GM19397 (cell line): ENCODE data around the gene CDV3.

Source experiments
- ATAC-seq: cut with Tn5 transposase; IDR thresholded peaks from one replicate; pipeline ENCODE4 v1.9.1; 2021; ENCODE audit warnings: mild to moderate bottlenecking, moderate library complexity; ENCODE audit not compliant: unreplicated experiment

CDV3 gene

DNA sequence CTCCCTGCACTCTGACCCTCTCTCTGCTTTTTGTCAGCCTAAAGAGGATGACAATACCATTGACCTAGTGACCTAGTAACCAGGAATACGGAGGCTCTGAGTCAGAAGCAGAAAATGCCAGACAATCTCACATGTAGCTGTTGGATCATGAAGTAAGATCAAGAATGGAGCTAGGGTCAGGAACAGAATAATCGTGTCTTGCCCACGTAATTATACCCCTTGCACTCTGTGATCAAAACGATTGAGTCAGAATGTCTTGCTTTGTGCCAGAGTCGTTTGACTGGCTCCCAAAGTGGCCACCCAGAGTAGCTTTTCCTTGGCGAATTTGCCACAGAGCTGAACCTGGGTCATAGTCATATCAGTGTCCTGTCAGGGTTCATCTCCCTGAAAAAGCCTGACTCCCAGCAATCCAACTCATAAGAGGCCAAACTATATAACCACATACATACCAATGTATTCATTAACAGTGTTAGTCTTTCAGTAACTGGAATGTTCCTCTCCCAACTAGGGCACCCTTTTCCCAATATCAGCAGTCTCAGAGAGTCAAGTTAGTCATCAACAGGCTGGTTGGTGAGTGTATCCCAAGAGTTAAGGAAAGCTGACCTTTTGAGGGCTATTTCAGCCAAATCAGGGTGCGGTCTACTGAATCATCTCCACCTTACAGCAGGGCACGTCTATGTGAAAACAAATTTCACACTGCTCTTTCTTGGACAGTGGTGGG, 5.0 kb upstream of the CDV3 start:
- no peak for ATAC-seq

DNA sequence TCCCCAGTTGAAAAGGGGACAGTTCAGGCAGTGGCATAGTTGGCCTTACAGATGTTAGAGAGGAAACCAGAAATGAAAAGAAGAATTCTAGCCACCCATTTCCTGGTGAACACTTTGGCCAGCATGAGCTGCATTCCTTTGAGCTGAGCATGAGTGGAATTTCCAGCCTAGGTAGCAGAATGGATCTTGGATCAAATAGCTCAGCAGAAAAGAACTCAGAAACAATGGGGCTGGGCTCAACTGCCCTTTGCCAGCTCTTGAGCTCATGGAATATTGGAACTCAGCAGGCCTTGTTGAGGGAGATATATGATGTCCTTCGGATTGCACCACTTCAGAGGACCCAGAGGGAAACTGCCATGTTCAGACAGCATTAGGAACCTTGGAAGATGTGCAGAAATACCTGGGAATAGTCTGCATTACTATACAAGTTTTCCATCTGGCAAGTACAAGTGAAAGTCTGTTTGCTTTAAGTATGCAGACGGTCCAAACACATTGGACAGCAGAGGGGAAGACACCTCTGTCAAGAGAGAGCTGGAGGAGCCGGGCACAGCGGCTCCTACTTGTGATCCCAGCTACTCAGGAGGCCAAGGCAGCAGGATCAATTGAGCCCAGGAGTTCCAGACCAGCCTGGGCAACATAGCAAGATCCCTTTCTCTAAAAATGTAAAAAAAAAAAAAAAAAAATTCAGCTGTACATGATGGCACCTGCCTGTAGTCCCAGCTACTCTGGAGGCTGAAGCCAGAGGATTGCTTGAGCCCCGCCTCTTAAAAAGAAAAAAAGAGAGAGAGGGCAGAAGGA, 3.1 kb upstream of the CDV3 start:
- no peak for ATAC-seq

DNA sequence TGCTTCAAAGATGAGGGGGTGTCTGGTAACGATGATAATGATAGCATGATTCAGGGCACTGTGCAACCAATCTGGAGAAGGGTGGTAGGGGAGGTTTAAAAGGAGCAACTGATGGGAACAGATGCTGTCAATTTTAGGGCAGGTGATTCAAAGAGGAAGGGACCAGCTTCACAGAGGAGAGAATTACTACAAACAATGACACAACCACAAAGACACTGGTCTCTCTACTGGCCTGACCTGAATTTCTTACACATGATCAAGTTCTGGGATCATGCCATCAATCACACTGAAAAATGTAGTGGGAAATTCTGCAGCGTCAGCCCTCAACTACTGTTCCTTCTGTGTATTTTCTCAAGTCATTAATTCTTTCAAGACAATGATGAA, 2.6 kb upstream of the CDV3 start:
- no peak for ATAC-seq

DNA sequence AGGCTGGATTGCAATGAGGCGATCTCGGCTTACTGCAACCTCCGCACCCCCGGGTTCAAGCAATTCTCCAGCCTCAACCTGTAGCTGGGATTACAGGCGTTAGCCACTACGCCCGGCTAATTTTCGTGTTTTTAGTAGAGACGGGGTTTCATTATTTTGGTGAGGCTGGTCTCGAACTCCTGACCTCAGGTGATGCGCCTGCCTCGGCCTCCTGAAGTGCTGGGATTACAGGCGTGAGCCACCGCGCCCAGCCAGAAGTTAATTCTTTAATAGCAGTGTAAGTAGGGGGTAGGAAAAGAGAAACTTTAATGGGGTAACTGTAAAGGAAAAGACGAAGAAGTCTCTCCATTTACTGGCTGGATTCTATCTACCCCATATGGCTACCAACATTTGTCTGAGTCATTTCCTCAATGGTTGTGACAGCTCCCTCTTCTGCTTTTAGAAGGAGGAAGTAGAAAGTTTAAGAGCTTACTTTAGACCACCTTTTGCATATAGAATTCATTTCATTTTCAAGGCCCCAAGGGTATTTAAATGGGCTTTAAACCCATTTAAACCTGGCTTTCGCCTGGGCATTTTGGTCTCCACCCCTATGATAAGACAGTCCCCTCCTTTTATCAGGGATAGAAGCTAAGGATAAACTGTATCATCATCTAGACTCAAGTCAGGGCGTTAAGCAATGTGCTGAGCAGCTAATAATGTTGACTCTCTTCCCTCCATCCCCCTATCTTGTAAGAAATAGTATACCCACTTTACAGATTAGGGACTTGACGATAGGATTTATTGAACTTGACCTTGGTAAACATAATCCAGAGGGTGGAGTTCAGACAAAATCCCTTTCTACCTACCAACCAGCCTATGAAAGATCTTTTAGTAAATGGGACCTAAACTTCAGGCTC, 1.1 kb upstream of the CDV3 start:
- no peak for ATAC-seq

DNA sequence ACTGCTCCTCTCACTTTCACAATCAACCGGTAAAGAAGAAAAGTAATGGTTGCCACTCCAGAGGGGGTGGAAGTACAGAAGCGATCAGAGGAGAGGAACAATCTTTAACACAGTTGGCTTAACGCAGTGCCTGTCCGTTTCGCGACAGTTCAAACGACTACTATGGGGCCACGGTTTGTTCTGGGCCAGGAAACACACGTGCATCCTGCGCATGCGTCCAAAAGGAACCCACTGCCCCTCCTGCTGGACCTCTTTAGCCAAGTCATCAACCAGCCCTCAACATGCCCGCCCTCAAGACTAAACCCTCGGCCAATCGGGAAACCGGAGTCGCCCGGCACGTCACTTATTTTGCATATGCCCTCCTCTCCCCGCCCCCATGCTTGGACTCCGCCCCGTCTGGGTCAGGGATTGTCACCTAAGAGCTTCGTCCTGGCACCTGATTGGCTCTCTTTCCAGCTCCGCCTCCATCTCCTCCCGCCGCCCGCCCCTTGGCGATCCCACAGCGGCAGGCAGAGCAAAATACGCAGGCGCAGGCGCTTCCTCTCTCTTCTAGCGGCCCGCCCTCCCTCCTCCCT, 345 bp upstream of the CDV3 start:
- peak; percentile 70 for ATAC-seq

DNA sequence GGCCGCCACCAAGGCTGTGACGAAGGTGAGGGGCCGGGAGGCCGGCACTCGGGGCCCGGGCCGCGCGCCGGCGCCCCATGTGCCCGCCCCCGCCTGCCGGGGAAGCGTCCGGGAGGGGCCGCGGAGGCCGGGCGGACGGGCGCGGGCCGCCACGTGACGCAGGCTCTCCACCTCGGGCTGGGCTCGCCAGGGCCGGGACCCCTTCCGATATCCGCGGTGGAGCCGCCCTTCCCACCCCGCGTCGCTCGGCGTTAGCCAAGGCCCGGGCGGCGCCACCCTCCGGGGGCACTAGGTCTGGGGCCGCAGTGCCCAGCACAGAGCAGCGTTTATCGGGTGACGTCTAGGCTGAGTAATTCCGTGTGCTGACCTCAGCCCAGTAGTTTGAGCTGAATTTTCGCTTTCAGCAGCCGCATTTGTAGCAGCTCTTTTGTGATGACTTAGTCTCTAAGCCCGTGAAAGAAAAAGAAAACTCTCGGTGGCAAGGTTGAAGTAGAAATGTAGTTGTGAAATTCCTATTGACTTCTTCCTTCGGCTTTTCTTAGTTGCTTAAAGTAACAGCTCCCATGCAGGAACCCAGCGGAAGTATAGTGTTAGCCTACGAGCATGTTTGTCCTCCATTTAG, 885 bp downstream of the CDV3 start:
- peak; percentile 30 for ATAC-seq

DNA sequence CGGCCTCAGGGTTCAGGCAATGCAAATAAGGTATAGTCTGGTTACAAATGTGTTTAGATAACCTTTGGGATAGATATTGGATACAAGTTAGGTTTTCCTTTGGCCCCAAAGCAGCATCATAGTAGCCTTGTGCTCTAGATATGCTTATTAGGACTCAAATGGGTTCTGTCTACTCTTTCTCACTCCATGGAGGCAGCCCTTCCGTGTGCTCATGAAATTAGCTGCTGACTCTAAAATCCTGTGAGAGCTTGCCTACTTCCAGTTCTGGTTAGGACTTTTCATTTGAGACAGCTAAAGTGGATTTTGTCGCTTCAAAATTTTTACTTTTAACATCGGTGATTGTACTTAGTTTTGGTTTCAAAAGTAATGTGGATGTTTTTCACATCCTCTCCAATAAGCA, 1.6 kb downstream of the CDV3 start:
- ATAC-seq: no peak

DNA sequence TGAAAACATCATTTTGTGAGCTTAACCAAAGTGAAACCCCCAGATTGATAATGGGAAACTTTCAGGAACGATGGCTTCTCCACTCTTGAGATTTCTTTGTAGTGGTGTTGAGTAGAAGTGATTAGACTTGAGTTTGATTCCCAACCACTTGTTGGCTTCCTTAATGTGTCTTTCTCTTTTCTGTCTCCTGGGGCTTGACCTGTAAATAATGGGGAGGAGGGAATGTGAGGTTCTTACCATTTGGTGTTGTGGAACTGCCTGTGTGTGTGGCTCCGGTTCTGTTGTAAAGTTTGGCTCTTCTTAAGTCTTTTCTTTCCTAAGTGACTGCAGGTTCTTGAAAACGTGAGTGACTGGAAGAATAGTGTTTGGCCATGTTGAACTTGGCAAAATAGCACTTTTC, 2.7 kb downstream of the CDV3 start:
- no peak for ATAC-seq

DNA sequence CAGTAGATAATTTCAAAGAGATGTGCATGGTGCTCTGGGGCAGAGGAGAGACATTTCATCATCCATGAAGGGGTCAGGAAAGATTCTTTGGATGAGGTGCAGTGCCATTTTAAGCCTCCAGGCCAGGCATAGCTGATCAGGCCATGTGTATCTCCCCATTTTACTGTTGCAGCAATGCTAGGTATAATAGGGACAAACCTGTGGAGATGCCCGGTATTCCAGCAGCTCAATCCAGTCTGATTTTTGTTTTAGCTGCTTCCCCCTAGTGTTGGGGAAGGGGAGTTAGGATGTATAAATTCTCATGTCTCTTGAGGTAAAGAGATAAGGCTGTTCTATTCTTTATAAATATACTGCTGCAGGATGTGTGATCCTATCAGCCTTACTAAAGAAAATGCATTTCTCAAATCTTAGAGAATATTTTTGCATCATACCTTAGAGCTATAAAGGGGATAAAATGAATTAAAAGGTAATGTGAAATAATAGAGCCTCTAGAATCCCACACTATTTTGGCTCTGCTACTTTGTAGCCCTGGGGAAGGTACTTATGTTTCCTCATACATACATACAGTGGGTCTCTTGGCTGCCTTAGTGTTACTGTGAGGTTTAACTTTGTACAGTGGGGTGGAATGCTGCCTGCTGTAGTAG, 5.2 kb downstream of the CDV3 start:
- no peak for ATAC-seq

DNA sequence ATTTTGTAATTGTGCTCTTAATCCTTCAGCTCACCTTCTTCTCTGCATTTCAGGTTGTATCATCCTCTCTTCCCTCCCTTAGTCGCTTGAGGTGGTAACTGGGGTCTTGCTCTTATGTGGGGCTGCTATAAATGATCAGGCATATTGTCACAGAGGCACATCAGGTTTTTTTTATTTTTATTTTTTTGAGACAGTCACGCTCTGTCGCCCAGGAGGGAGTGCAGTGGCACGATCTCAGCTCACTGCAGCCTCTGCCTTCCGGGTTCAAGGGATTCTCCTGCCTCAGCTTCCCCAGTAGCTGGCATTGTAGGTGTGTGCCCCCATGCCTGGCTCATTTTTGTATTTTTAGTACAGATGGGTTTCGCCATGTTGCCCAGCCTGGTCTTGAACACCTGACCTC, 9.9 kb downstream of the CDV3 start:
- no peak for ATAC-seq

DNA sequence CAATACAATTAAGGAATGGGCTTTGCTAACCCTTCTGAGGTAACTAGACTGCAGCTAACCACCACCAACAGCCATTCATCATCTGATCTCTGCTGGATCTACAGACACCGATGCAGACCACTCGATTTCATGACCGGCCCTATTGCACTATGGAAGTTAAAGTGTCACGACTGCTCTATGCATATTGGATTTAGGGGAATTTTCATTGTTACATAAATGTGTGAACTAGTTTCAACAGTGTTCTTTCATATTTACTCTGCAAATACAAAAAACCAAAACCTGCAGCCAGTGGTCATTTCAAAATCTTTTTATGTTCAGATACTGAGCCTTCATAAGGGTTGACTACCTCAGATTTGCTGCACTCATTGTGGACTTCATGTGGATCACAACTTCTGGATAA, 14.5 kb downstream of the CDV3 start:
- ATAC-seq: no peak

DNA sequence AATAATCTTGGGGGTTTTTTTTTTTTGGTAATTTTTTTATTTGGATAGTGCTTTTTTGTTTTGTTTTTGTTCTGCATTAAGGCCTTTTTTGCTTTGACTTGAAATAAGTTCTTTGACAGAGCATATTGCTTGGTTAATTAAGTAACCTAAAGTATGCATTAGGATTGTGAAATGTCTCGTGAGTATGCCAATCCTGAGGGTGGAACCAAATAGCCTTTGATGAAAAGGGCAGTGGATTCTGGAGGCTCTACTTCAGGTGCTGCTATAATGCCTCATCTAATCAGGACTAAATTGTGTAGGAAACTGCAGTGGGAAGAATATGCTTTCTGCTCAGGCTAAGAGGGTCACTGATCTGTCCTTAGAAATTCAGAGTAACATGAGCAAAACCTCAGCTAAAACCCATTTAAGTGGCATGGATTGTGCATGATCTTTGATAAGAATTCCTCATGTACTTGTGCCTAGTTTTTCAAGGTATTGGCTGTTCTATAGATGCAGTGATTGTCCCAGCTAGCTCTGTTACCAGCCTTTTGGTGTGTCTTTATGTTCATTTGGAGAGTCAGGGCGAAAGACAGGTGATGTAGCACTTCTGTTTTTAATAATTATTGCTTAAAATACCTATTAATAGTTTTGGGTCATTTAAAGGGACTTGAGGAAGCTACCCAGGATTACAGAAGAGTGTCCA, 15.4 kb downstream of the CDV3 start:
- no peak for ATAC-seq

DNA sequence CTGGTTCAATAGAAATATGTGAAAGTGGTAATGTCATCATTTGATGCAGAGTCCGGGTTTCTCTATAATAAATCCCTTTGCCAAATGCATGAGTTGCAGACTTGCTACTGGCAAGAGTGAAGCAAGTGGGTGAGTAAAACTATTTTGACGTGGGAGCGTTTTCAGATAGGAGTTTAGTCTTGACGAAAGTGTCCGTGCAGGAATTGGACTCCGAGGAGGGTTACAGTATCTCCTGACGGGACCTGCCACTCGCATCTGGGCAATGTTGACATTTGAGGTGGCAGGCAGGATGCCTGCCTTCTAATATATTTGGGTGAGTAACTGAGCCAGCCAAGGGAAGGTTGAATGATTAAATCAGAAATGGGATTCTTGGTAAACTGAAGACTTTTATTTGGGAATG, 16.0 kb downstream of the CDV3 start:
- ATAC-seq: no peak

DNA sequence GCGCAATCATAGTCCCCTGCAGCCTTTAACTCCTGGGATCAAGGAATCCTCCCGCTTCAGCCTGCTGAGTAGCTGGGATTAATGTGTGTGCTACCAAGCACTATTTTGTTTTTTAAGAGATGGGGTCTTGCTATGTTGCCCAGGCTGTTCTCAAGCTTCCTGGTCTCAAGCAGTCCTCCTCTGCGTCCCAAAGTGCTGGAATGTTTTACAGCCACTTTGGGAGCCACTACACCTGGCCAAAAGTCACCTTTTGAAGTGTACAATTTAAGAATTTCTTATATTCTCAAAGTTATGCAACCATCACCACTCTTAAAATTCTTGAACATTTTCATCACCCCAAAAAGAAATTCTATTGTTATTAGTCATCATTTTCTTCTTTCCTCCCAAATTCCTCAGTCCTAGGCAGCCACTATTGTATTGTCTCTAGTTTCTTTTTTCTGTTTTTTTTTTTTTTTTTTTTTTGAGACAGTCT, 17.8 kb downstream of the CDV3 start:
- no peak for ATAC-seq

DNA sequence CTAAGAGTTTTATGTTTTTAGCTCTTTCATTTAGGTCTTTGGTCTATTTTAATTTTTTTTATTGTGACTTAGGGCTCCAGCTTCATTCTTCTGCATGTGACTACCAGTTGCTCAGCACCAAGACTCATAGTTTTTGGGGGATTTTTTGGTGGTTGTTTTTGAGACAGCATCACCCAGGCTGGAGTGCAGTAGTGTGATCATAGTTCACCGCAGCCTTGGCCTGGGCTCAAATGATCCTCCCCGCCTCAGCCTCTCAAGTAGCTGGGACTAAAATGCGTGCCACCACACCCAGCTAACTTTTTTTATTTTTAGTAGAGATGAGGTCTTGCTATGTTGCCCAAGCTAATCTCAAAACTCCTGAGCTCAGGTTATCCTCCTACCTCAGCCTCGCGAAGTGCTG, 19.4 kb downstream of the CDV3 start:
- ATAC-seq: no peak

DNA sequence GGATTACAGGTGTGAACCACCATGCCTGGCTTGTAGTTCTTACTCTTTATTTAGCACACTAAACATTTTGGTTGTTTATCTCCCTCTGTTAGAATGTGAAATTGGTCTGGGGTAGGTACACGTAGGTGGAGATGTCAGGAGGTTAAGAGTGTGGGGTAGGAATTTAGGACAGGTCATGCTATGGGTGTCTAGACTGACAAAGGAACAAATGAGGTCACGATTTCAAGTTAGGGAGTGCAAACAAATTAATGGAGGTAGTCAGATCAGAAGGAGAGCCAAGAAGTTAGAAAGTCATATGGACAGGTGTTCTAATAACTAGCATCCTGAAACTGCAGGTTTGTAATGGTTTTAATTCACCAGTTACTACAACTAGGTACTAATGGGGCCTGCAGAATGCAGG, 19.8 kb downstream of the CDV3 start:
- no peak for ATAC-seq

DNA sequence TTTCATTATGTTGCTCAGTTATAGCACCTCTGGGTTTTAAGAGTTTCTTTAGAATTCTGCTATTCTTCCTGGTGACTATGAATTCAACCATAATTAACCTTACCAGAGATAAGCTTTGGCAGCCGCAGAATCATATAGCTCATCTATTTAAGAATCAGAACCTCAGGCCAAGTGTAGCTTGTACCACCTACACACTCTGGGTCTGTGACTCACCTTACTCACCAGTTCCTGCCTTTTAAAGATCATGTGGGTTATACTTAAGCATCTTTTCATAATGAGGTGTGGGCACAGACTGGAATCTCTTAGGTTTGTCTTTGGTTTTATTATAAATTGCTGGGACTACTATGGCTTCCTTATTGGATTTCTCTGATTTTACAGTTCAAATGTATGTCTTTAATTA, 21.9 kb downstream of the CDV3 start:
- no peak for ATAC-seq

DNA sequence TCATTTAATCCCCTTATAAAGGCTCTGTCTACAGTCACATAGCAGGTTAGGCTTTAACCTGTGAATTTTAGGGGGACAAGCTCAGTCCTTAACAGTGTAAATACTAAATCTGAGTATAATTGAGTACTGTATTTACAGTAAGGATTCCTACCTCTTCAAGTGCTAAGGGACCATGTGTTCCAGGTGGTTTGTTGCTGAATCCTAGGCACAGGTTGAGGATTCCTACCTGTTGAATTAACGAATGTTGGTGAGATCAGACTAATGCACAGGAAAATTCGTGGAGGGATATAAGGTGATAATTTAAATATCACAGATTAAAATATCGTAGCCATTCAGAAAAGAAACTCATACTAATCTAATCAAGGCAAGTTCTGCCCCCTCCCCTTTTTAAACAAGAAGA, 24.9 kb downstream of the CDV3 start:
- no peak for ATAC-seq

DNA sequence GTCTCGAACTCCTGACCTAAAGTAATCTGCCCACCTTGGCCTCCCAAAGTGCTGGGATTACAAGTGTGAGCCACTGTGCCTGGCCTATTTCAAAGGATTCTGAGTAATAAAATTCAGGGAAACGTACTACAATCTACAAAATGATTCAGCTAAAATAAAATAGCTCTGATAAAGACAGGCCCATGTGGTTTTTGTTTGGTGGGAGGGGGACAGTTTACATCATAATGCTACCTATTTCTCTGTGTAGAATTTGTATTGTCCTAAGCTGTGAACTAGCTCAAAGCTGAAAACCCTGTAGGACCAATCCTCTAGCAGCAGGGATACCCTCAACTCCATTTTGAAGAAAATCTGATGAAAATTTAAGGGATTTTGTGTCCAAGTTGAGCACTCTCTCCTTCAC, 25.8 kb downstream of the CDV3 start:
- ATAC-seq: no peak
